HG02678 (cell line): Measurements from ENCODE around the gene ZNF608.

Experiments used
- ATAC-seq: cut with Tn5 transposase; IDR thresholded peaks from one replicate; pipeline ENCODE4 v1.9.1; 2021; ENCODE audit warnings: mild to moderate bottlenecking, moderate library complexity; ENCODE audit not compliant: unreplicated experiment

ZNF608 gene

GRCh38 chr5:124745928-124746915, at the start of gene ZNF608:
Gene ZNF608, minus strand, starts transcription at chr5:124746639. Its CDS starts 1,650 bp downstream, at chr5:124744989.
- no peak for ATAC-seq

- no peak for ATAC-seq
Measured at GRCh38 chr5:124795829-124796228, 49.4 kb upstream of the ZNF608 start.

GRCh38 chr5:124790895-124791732, 44.7 kb upstream of the ZNF608 start:
- ATAC-seq, result no peak

GRCh38 chr5:124790301-124790894, 44.0 kb upstream of the ZNF608 start:
- no peak for ATAC-seq

- no peak for ATAC-seq
Measured at GRCh38 chr5:124789104-124789605, 42.7 kb upstream of the ZNF608 start.

GRCh38 chr5:124783794-124784193, 37.4 kb upstream of the ZNF608 start:
- no peak for ATAC-seq

GRCh38 chr5:124783285-124783684, 36.8 kb upstream of the ZNF608 start:
- ATAC-seq, result no peak

- no peak for ATAC-seq
Measured at GRCh38 chr5:124782262-124782661, 35.8 kb upstream of the ZNF608 start.

GRCh38 chr5:124780011-124780410, 33.6 kb upstream of the ZNF608 start:
- no peak for ATAC-seq

- no peak for ATAC-seq
Measured at GRCh38 chr5:124773315-124774311, 27.2 kb upstream of the ZNF608 start.

GRCh38 chr5:124772457-124773200, 26.2 kb upstream of the ZNF608 start:
- no peak for ATAC-seq

GRCh38 chr5:124771761-124772160, 25.3 kb upstream of the ZNF608 start:
- ATAC-seq, result no peak

GRCh38 chr5:124764992-124765611, 18.7 kb upstream of the ZNF608 start:
- ATAC-seq, result no peak

GRCh38 chr5:124764585-124764984, 18.1 kb upstream of the ZNF608 start:
- ATAC-seq, result no peak

- ATAC-seq, result no peak
Measured at GRCh38 chr5:124761010-124761409, 14.6 kb upstream of the ZNF608 start.

GRCh38 chr5:124760608-124761007, 14.2 kb upstream of the ZNF608 start:
- no peak for ATAC-seq

GRCh38 chr5:124755565-124755964, 9.1 kb upstream of the ZNF608 start:
- ATAC-seq, result no peak

- ATAC-seq, result no peak
Measured at GRCh38 chr5:124755041-124755440, 8.6 kb upstream of the ZNF608 start.
